Endothelial cell of umbilical vein (primary cell): Measurements from ENCODE around the gene TBC1D16. TPM values are rescaled to one million over a fixed set of nuclear protein-coding genes. Genes with fewer than 3 reads are reported as not detected.

ENCODE experiments used
- BruUV-seq: library from RNA; stranded (reverse); fragments of 400-500 nt; replicated peaks from 2 replicates; lab custom pipeline; 2021; lab: Mats Ljungman, UMichigan
- CTCF ChIA-PET: fragments of 300-600, 350-600 bp; sonication (Branson Sonifier 250); formaldehyde crosslinking; loops from one replicate; lab custom pipeline; 2021; ENCODE audit warnings: antibody characterized with exemption, inconsistent platforms; lab: Charles Lee
- POLR2A ChIA-PET: fragments of 300-600, 350-600 bp; sonication (Branson Sonifier 250); formaldehyde crosslinking; loops from one replicate; lab custom pipeline; 2021; ENCODE audit warnings: antibody characterized with exemption, inconsistent platforms; lab: Charles Lee
- DNase-seq: peaks from one replicate; pipeline ENCODE4 v3.0.0-alpha.2; 2011; ENCODE audit warnings: low read depth, low spot score
- FAIRE-seq: peaks from 2 replicates; lab custom pipeline; 2011; peaks lifted over from hg19 to GRCh38; lab: Jason Lieb, UNC
- H2AFZ ChIP-seq: 2 replicates; pipeline ENCODE4 v1.6.0; 2012; ENCODE audit warnings: low read depth, low read length, control low read depth, inconsistent platforms
- H3K27ac ChIP-seq: 2 replicates; pipeline ENCODE4 v1.5.1; 2011; ENCODE audit warnings: low read depth, mild to moderate bottlenecking, control low read depth, low read length, moderate library complexity; ENCODE audit not compliant: insufficient read depth
- H3K27me3 ChIP-seq, 2 experiments: 2 replicates each; pipeline versions ENCODE4 v1.6.0 to v1.6.1; 2011; ENCODE audit warnings: low read length in 2 of 2, mixed read lengths in 1 of 2; ENCODE audit not compliant: control insufficient read depth in 2 of 2, insufficient read depth in 2 of 2
- H3K36me3 ChIP-seq, 2 experiments: 2 replicates in 1 of 2; 3 replicates in 1 of 2; pipeline ENCODE4 v1.5.1; 2011; ENCODE audit warnings: low read length in 2 of 2, mild to moderate bottlenecking in 1 of 2, moderate library complexity in 1 of 2; ENCODE audit not compliant: control insufficient read depth in 2 of 2, insufficient read depth in 2 of 2; ENCODE audit errors: extremely low read depth in 1 of 2
- H3K4me1 ChIP-seq: 3 replicates; pipeline ENCODE4 v1.5.1; 2011; ENCODE audit warnings: mild to moderate bottlenecking, low read length; ENCODE audit not compliant: control insufficient read depth, insufficient read depth; ENCODE audit errors: extremely low read depth
- H3K4me2 ChIP-seq: 2 replicates; pipeline ENCODE4 v1.6.1; 2011; ENCODE audit warnings: low read length, control low read depth, mixed read lengths; ENCODE audit not compliant: insufficient read depth
- H3K4me3 ChIP-seq, 3 experiments: fragments of 200-600 bp in 1 of 3; sonication (generic), shearing (Covaris generic) in 1 of 3; replicated peaks in 1 of 3; 2 replicates each; pipeline ENCODE4 v1.5.1; 2011 to 2016; ENCODE audit warnings: control low read depth in 3 of 3, low read length in 3 of 3, mild to moderate bottlenecking in 2 of 3, inconsistent platforms in 1 of 3, low read depth in 1 of 3, moderate library complexity in 1 of 3; ENCODE audit not compliant: insufficient read depth in 1 of 3
- H3K79me2 ChIP-seq: 2 replicates; pipeline ENCODE4 v1.6.0; 2012; ENCODE audit warnings: low read length, inconsistent platforms; ENCODE audit not compliant: control insufficient read depth, insufficient read depth
- H3K9ac ChIP-seq: replicated peaks from 2 replicates; pipeline ENCODE3; 2011; ENCODE audit warnings: low read length, control low read depth; ENCODE audit not compliant: insufficient read depth; ENCODE audit errors: extremely low read depth
- H3K9me1 ChIP-seq: replicated peaks from 3 replicates; pipeline ENCODE4 v1.6.0; 2011; ENCODE audit warnings: mild to moderate bottlenecking, low read length; ENCODE audit not compliant: control insufficient read depth, insufficient read depth; ENCODE audit errors: extremely low read depth
- H3K9me3 ChIP-seq: replicated peaks from 2 replicates; pipeline ENCODE4 v1.5.1; 2012; ENCODE audit warnings: low read length, inconsistent platforms; ENCODE audit not compliant: control insufficient read depth, insufficient read depth
- H4K20me1 ChIP-seq: replicated peaks from 2 replicates; pipeline ENCODE3; 2011; ENCODE audit warnings: mild to moderate bottlenecking, low read length; ENCODE audit not compliant: control insufficient read depth, insufficient read depth; ENCODE audit errors: extremely low read depth
- CTCF ChIP-seq, 2 donors: IDR thresholded peaks; 1 replicate in 1 of 2; 2 replicates in 1 of 2; pipeline ENCODE4 v1.5.1; 2011; ENCODE audit warnings: low read length in 2 of 2, mild to moderate bottlenecking in 2 of 2, moderate library complexity in 2 of 2, control low read depth in 1 of 2, inconsistent platforms in 1 of 2, low read depth in 1 of 2; ENCODE audit not compliant: insufficient read depth in 1 of 2; ENCODE audit errors: extremely low read depth in 1 of 2
- EZH2 ChIP-seq: IDR thresholded peaks from 2 replicates; pipeline ENCODE4 v1.6.1; 2012; ENCODE audit warnings: borderline replicate concordance, low read depth, mild to moderate bottlenecking, moderate library complexity, low read length, inconsistent platforms; ENCODE audit not compliant: severe bottlenecking
- FOS ChIP-seq: IDR thresholded peaks from 2 replicates; pipeline ENCODE4 v1.6.1; 2011; ENCODE audit warnings: mild to moderate bottlenecking, low read length, moderate library complexity, borderline replicate concordance; ENCODE audit not compliant: insufficient read depth
- GATA2 ChIP-seq: IDR thresholded peaks from 2 replicates; pipeline ENCODE4 v1.7.0; 2011; ENCODE audit warnings: low read depth, mild to moderate bottlenecking, moderate library complexity, mixed read lengths, low read length; ENCODE audit not compliant: insufficient read length, insufficient read depth
- JUN ChIP-seq: IDR thresholded peaks from 2 replicates; pipeline ENCODE4 v1.6.1; 2011; ENCODE audit warnings: borderline replicate concordance, low read depth; ENCODE audit not compliant: insufficient read length, insufficient read depth
- MYC ChIP-seq: IDR thresholded peaks from one replicate; pipeline ENCODE4 v1.6.1; 2011; ENCODE audit warnings: mild to moderate bottlenecking, low read depth, low read length
- POLR2A ChIP-seq: IDR thresholded peaks from 2 replicates; pipeline ENCODE4 v1.6.1; 2012; ENCODE audit warnings: low read depth, mild to moderate bottlenecking, control low read depth, low read length
- POLR2AphosphoS5 ChIP-seq: IDR thresholded peaks from 2 replicates; pipeline ENCODE4 v1.6.1; 2012; ENCODE audit warnings: low read depth, mild to moderate bottlenecking, control low read depth, low read length, moderate library complexity; ENCODE audit not compliant: insufficient read depth
- dilution Hi-C: fragments of 300-500 bp; cut with MboI; formaldehyde crosslinking; loops from one replicate; pipeline ENCODE4 v1.15.0; 2019; ENCODE audit warnings: low sequenced_read_pairs; ENCODE audit not compliant: extremely low pct_ligation_motif_present
- intact Hi-C: fragments of 100-400 bp; cut with micrococcal nuclease; formaldehyde crosslinking; loops from one replicate; pipeline ENCODE4 v1.10.0; 2022
- polyA plus RNA-seq, 4 experiments: library from polyadenylated mRNA; depleted of rRNA in 3 of 4; stranded (reverse) in 3 of 4; unstranded in 1 of 4; fragments of >200 nt; gene quantifications; 2 replicates each; pipeline versions ENCODE4 v1.2.1 to v1.2.3, GENCODE V29; 2011 to 2012; ENCODE audit warnings: missing spikeins in 1 of 4
- total RNA-seq: library from RNA; stranded (reverse); gene quantifications from 2 replicates; pipeline ENCODE4 v1.2.3, GENCODE V29; 2021
- TF ChIP-seq, protein P1 (sequence below): IDR thresholded peaks from 2 replicates; pipeline ENCODE4 v1.6.1; 2011; ENCODE audit not compliant: insufficient read depth, insufficient read length

The TBC1D16 gene
- total and polyA plus RNA-seq, 2 donors (not counting 3 experiments of a cell fraction or from before 2014, with no cell fraction given), result 12.9 to 48.6 TPM

DNA sequence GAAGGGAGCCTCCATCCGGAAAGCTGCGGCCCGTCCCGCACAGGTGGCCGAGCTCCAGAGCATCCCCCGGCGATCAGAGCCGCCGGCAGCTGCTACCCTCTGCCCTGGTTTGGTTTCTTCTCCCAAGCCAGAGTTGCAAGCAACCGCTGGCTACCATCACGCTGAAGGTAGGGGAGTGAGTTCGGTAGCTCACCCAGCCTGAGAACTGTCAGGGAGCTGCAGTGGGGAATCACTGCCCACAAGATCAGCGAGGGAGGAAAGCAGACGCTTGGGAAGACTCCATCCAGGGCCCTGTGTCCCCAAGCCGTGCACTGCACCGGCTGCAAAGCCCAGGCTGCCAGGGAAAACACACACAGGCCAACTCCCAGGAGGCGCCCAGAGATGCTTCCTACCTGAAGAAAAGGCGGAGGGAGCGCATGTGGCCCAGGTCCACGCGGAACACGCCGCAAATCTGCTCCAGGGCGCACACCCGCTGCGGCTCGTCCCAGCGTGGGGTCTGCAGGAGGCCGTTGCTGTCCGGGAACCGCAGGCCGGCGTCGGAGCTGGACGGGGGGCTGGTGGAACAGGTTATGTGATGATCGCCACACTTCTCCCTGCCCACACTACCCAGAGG, 83.3 kb downstream of the TBC1D16 start:
- POLR2A ChIA-PET, result no interaction called here
- no peak overlapping the region for H3K27ac ChIP-seq
- TF ChIP-seq POLR2A (no peak), EZH2 (no peak), CTCF (IDR thresholded peaks at IDR 0.05; ENCODE audit: extremely low read depth in 1 of 2, insufficient read depth in 1 of 2, low read depth in 1 of 2, low read length in 2 of 2) (no peak), JUN (no peak), MYC (no peak), POLR2AphosphoS5 (no peak), FOS (no peak), GATA2 (no peak)
- TF ChIP-seq, protein P1, sequence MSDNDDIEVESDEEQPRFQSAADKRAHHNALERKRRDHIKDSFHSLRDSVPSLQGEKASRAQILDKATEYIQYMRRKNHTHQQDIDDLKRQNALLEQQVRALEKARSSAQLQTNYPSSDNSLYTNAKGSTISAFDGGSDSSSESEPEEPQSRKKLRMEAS, result no peak

More for the DNA sequence above, 83.3 kb downstream of the TBC1D16 start:
- Histone ChIP-seq H3K36me3 (peaks cover 0 to 12% of the 10 kb centered on the region in 2 experiments), H3K4me1 (no peaks in the 10 kb centered on the region), H3K4me3 (no peak overlapping the region), H3K4me2 (no peak overlapping the region), H3K9ac (no peak overlapping the region), H2AFZ (no peak overlapping the region), H3K9me1 (no peaks in the 10 kb centered on the region), H3K79me2 (no peaks in the 10 kb centered on the region), H4K20me1 (no peaks in the 10 kb centered on the region), H3K9me3 (no peaks in the 10 kb centered on the region), H3K27me3 (no peaks in the 10 kb centered on the region)
- no peak for DNase-seq
- no peak for FAIRE-seq
- dilution Hi-C loops, result no loop called here
- CTCF ChIA-PET, result interaction anchor here (1.0 kb wide), 1 partner anchor 206 kb away, joined by 3 read pairs; no protein-coding TSS in a partner anchor
- no TSS peak for BruUV-seq
- intact Hi-C loops, result no loop called here
